Measurements from ENCODE around the gene C4B. TPM values are rescaled to one million over a fixed set of nuclear protein-coding genes. Genes with fewer than 3 reads are reported as not detected.
A peak's percentile ranks its signal among the peaks of the same experiment; 100 is the strongest.
"Not testable (repeated sequence)": the region's sequence is repeated elsewhere in the genome, so short reads cannot be mapped to it uniquely, and the experiment has no call there.

C4B gene
- total RNA-seq, 2 donors from 2014 or later, result 150 to 241 TPM

DNA sequence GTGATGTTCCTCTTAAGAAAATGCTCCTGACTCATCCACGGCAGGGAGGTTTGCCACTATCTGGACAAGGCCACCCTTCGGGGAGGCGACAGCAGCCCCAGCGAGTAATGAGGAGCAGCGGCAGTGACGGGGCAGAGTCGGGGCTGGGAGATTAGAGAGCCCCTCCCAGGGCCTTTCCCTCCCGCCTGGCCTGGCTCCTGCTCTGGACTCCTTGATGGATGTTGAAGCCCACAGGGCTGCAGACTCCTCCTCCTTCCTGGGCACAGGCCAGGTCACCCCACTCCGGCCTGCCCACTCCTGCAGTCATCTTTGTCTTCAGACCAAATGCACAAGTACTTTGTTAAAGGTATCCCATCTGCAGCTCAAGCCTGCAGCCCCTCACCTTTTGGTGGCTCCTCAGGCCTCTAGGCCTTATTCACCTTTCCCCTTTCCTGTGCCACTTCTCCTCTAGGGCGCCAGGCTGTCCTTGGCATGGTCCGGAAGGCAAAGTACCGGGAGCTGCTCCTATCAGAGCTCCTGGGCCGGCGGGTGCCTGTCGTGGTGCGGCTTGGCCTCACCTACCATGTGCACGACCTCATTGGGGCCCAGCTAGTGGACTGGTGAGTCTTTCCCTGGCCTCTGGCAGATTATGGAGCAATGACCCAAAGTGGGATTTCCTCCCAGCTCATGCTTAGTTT is 1.5 kb upstream of the C4B start:
- not testable (repeated sequence) for H3K4me3 ChIP-seq; DNase-seq (ENCODE audit: low spot score); H3K27ac ChIP-seq; H3K36me3 ChIP-seq; H3K4me1 ChIP-seq; H3K9me3 ChIP-seq; H3K27me3 ChIP-seq

DNA sequence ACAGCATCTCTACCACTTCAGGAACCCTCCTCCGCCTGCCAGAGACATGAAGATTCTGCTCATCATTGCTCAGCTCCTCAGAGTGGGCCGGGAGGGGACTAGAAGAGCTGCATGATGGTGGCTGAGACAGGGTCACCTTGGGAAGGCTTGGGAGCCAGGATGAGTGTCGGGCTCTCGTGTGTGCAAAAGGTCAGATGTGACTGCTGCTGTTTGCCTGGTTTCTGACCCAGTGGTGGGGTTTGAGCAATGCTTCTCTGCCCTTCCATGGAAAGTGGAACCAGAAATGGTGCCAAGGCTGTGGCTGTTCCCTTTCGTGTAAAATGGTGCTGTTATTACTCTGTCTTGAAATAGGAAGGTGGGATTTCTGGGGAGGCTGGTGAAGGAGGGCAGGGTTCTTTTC is 857 bp upstream of the C4B start:
- H3K9me3 ChIP-seq; H3K4me1 ChIP-seq; H3K4me3 ChIP-seq; H3K36me3 ChIP-seq; H3K27ac ChIP-seq; DNase-seq (ENCODE audit: low spot score); H3K27me3 ChIP-seq: not testable (repeated sequence)

DNA sequence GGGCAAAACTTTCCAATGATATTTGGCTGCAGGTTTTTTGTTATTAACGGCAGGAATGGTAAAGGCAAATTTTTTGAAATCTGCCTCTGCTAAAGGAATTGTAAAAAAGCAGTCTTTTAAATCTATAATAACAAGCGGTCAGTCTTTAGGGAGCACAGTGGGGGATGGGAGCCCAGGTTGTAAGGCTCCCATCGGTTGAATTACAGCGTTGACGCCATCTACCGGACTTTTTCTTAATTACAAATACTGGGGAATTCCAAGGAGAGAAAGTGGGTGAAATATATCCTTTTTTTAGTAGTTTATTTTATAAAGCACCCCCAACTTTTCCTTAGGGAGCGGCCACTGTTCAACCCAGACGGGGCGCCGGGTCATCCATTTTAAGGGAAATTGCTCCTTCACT is 7.5 kb downstream of the C4B start:
- not testable (repeated sequence) for H3K27ac ChIP-seq; H3K27me3 ChIP-seq; DNase-seq (ENCODE audit: low spot score); H3K9me3 ChIP-seq; H3K4me3 ChIP-seq; H3K4me1 ChIP-seq; H3K36me3 ChIP-seq

DNA sequence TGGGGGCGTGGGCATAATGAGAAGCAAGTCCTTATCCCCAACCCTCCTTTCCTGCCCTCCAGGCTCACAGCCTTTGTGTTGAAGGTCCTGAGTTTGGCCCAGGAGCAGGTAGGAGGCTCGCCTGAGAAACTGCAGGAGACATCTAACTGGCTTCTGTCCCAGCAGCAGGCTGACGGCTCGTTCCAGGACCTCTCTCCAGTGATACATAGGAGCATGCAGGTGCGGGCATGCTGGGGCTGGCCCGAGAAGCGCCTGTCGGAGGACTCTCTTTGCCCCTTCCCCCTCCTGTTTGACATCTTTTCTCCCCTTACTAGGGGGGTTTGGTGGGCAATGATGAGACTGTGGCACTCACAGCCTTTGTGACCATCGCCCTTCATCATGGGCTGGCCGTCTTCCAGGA is 14.0 kb downstream of the C4B start:
- H3K36me3 ChIP-seq; H3K9me3 ChIP-seq; DNase-seq (ENCODE audit: low spot score); H3K4me1 ChIP-seq; H3K27me3 ChIP-seq; H3K4me3 ChIP-seq; H3K27ac ChIP-seq: not testable (repeated sequence)

DNA sequence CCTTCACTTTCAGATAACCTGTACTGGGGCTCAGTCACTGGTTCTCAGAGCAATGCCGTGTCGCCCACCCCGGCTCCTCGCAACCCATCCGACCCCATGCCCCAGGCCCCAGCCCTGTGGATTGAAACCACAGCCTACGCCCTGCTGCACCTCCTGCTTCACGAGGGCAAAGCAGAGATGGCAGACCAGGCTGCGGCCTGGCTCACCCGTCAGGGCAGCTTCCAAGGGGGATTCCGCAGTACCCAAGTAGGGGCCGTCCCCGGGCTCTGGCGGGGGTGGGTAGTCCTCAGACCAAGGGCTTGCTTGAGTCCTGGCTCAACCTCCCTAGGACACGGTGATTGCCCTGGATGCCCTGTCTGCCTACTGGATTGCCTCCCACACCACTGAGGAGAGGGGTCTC is 15.0 kb downstream of the C4B start:
- not testable (repeated sequence) for H3K9me3 ChIP-seq

DNA sequence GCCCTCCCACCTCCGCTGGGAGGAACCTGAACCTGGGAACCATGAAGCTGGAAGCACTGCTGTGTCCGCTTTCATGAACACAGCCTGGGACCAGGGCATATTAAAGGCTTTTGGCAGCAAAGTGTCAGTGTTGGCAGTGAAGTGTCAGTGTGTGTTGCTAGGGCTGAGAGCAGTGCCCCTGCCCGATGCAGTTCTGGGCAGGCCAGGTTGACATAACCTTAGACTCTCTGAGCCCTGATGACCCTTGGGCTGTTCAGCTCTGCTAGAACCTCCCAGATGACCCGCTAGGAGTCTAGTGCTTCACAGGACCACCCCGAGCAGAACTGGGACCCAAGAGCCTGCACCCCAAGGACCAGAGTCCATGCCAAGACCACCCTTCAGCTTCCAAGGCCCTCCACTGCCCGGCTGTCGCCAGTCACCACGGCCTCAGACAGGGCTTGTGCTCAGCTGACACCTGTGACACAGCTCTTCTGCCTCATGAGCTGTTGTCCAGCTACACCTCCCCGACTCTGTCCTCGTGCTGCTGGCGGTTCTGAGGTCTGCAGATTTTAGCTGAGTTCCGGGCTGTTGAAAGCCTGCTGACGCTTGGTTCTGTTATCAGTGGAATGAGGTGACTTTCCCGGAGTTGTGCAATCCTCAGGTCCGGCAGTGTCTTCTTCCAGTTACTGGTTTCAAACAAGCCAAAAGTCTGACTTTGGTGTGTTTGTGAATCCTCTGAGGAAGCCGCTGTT is 20.9 kb downstream of the C4B start:
- H3K9me3 ChIP-seq; H3K4me3 ChIP-seq; H3K36me3 ChIP-seq; H3K27me3 ChIP-seq; DNase-seq (ENCODE audit: low spot score); H3K27ac ChIP-seq; H3K4me1 ChIP-seq: not testable (repeated sequence)

More for the DNA sequence above, 15.0 kb downstream of the C4B start:
- not testable (repeated sequence) for H3K4me3 ChIP-seq; H3K36me3 ChIP-seq; H3K4me1 ChIP-seq; H3K27me3 ChIP-seq; H3K27ac ChIP-seq; DNase-seq (ENCODE audit: low spot score)

DNA sequence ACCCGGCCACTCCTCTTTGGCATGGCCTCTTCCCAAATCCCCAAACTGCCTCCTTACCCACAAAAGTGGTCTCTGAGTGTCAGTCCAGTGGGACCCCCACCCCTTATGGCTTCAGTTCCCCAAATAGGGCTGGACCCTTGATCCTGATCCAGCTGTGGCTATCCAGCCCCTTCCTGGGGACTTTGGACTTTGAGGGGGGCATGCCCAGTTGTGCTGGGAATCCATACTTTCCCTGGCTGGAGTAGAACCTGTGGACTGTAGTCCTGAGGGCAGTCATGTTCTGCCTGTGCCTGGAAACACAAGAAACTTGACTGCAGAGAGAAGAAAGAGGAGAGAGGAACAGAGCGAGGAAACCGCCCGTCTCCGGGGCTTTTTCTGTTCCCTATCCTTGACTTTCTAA is 22.5 kb downstream of the C4B start:
- H3K4me1 ChIP-seq; H3K9me3 ChIP-seq; H3K4me3 ChIP-seq; H3K36me3 ChIP-seq; H3K27me3 ChIP-seq; DNase-seq (ENCODE audit: low spot score); H3K27ac ChIP-seq: not testable (repeated sequence)

DNA sequence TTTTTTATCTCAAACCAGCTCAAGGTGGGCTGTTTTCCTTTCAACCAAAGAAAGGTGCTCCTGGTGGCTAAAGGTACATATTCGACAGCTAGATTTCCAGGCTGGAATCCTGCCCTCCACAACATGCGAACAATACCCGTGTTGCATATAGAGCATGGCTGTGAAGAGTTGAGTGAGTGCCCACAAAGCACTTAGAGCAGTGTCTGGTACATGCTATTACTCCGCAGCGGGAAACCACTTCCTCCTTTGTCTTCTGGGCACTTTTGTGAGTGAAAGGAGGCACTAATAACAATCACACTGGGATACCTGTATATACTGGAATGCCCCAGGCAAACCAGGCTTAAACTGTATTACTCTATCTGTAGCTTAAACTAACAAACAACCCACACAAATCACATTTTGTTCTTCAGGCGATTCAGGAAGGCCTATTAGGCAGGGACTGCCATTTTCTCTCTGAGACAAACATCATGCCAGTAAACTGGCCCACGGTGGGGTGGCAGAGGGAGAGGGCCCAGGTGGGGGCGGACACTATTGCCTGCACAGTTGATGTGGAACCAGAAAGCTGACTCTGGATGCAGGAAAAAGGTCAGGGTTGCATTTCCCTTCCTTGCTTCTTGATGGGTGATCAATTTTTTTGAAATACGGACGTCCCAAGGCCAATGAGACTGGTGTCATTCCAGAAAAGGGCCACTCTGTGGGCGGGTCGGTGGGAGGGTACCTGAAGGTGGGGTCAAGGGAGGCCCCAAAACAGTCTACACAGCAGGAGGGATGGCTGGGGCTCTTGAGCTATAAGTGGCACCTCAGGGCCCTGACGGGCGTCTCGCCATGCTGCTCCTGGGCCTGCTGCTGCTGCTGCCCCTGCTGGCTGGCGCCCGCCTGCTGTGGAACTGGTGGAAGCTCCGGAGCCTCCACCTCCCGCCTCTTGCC is 23.3 kb downstream of the C4B start, which contains the start of gene CYP21A2:
Gene CYP21A2, plus strand, starts transcription at position 818 of the 927 bp plus-strand sequence. Its CDS starts 8 bp downstream, at position 826.
- not testable (repeated sequence) for DNase-seq (ENCODE audit: low spot score); H3K4me1 ChIP-seq; H3K27me3 ChIP-seq

DNA sequence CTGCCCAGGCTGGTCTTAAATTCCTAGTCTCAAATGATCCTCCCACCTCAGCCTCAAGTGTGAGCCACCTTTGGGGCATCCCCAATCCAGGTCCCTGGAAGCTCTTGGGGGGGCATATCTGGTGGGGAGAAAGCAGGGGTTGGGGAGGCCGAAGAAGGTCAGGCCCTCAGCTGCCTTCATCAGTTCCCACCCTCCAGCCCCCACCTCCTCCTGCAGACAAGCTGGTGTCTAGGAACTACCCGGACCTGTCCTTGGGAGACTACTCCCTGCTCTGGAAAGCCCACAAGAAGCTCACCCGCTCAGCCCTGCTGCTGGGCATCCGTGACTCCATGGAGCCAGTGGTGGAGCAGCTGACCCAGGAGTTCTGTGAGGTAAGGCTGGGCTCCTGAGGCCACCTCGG is 24.3 kb downstream of the C4B start:
- H3K4me1 ChIP-seq; DNase-seq (ENCODE audit: low spot score): not testable (repeated sequence)

More for the DNA sequence above, 23.3 kb downstream of the C4B start, which contains the start of gene CYP21A2:
- not testable (repeated sequence) for H3K4me3 ChIP-seq, H3K9me3 ChIP-seq, H3K36me3 ChIP-seq
- peak within 1 kb of the TSS in 1 of 2 donors; percentile 27 for H3K27ac ChIP-seq

DNA sequence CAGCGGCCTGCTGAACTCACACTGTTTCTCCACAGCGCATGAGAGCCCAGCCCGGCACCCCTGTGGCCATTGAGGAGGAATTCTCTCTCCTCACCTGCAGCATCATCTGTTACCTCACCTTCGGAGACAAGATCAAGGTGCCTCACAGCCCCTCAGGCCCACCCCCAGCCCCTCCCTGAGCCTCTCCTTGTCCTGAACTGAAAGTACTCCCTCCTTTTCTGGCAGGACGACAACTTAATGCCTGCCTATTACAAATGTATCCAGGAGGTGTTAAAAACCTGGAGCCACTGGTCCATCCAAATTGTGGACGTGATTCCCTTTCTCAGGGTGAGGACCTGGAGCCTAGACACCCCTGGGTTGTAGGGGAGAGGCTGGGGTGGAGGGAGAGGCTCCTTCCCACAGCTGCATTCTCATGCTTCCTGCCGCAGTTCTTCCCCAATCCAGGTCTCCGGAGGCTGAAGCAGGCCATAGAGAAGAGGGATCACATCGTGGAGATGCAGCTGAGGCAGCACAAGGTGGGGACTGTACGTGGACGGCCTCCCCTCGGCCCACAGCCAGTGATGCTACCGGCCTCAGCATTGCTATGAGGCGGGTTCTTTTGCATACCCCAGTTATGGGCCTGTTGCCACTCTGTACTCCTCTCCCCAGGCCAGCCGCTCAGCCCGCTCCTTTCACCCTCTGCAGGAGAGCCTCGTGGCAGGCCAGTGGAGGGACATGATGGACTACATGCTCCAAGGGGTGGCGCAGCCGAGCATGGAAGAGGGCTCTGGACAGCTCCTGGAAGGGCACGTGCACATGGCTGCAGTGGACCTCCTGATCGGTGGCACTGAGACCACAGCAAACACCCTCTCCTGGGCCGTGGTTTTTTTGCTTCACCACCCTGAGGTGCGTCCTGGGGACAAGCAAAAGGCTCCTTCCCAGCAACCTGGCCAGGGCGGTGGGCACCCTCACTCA is 25.0 kb downstream of the C4B start:
- not testable (repeated sequence) for H3K27me3 ChIP-seq; H3K9me3 ChIP-seq; H3K27ac ChIP-seq; H3K36me3 ChIP-seq; DNase-seq (ENCODE audit: low spot score); H3K4me1 ChIP-seq; H3K4me3 ChIP-seq

More for the DNA sequence above, 24.3 kb downstream of the C4B start:
- not testable (repeated sequence) for H3K9me3 ChIP-seq, H3K27me3 ChIP-seq, H3K27ac ChIP-seq, H3K36me3 ChIP-seq, H3K4me3 ChIP-seq

DNA sequence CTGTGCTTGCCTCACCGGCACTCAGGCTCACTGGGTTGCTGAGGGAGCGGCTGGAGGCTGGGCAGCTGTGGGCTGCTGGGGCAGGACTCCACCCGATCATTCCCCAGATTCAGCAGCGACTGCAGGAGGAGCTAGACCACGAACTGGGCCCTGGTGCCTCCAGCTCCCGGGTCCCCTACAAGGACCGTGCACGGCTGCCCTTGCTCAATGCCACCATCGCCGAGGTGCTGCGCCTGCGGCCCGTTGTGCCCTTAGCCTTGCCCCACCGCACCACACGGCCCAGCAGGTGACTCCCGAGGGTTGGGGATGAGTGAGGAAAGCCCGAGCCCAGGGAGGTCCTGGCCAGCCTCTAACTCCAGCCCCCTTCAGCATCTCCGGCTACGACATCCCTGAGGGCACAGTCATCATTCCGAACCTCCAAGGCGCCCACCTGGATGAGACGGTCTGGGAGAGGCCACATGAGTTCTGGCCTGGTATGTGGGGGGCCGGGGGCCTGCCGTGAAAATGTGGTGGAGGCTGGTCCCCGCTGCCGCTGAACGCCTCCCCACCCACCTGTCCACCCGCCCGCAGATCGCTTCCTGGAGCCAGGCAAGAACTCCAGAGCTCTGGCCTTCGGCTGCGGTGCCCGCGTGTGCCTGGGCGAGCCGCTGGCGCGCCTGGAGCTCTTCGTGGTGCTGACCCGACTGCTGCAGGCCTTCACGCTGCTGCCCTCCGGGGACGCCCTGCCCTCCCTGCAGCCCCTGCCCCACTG is 25.9 kb downstream of the C4B start:
- not testable (repeated sequence) for H3K4me3 ChIP-seq; H3K9me3 ChIP-seq; H3K27me3 ChIP-seq; H3K27ac ChIP-seq; H3K36me3 ChIP-seq; H3K4me1 ChIP-seq; DNase-seq (ENCODE audit: low spot score)

DNA sequence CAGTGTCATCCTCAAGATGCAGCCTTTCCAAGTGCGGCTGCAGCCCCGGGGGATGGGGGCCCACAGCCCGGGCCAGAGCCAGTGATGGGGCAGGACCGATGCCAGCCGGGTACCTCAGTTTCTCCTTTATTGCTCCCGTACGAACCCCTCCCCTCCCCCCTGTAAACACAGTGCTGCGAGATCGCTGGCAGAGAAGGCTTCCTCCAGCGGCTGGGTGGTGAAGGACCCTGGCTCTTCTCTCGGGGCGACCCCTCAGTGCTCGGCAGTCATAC is 26.4 kb downstream of the C4B start:
- not testable (repeated sequence) for H3K4me3 ChIP-seq; DNase-seq (ENCODE audit: low spot score); H3K9me3 ChIP-seq; H3K36me3 ChIP-seq; H3K4me1 ChIP-seq; H3K27ac ChIP-seq; H3K27me3 ChIP-seq

DNA sequence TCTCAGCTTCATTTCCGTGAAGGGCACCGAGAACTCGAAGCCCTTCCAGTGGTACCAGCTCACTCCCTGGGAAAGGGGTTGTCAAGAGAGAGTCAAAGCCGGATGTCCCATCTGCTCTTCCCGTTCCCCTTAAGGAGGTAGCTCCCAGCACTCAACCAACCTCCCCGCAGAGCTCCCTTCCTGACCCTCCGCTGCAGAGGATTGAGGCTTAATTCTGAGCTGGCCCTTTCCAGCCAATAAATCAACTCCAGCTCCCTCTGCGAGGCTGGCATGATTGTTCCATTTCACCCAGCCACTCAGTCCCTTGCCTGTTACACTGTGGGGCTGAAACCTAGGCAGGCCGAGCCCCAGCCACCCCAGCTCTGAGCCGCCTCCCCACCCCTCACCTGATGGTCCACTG is 26.8 kb downstream of the C4B start:
- H3K4me3 ChIP-seq; H3K9me3 ChIP-seq; H3K4me1 ChIP-seq; H3K27ac ChIP-seq; H3K36me3 ChIP-seq; DNase-seq (ENCODE audit: low spot score); H3K27me3 ChIP-seq: not testable (repeated sequence)

Measured in right atrium auricular region (tissue), 2 donors.